ENCODE results near the gene INSYN2B.
"Not testable (repeated sequence)": the region's sequence is repeated elsewhere in the genome, so short reads cannot be mapped to it uniquely, and the experiment has no call there.

The INSYN2B gene

GRCh38 chr5:169848792-169849191 lies 131.5 kb downstream of the INSYN2B start:
- no peak for DNase-seq (ENCODE audit: low spot score)

GRCh38 chr5:169848271-169848670 lies 132.0 kb downstream of the INSYN2B start:
- DNase-seq (ENCODE audit: low spot score) = no peak

GRCh38 chr5:169847519-169847918 lies 132.8 kb downstream of the INSYN2B start:
- no peak for DNase-seq (ENCODE audit: low spot score)

GRCh38 chr5:169842699-169843098 lies 137.6 kb downstream of the INSYN2B start:
- no peak for DNase-seq (ENCODE audit: low spot score)

GRCh38 chr5:169840405-169840804 lies 139.9 kb downstream of the INSYN2B start:
- no peak for DNase-seq (ENCODE audit: low spot score)

GRCh38 chr5:169838688-169839087 lies 141.6 kb downstream of the INSYN2B start:
- no peak for DNase-seq (ENCODE audit: low spot score)

- DNase-seq (ENCODE audit: low spot score) = no peak
These were observed 142.6 kb downstream of the INSYN2B start for GRCh38 chr5:169837686-169838085.

GRCh38 chr5:169836835-169837536 lies 143.3 kb downstream of the INSYN2B start:
- DNase-seq (ENCODE audit: low spot score) = no peak

GRCh38 chr5:169834540-169834939 lies 145.8 kb downstream of the INSYN2B start:
- not testable (repeated sequence) for DNase-seq (ENCODE audit: low spot score)

- DNase-seq (ENCODE audit: low spot score) = not testable (repeated sequence)
These were observed 146.5 kb downstream of the INSYN2B start for GRCh38 chr5:169833681-169834292.

- no peak for DNase-seq (ENCODE audit: low spot score)
These were observed 147.4 kb downstream of the INSYN2B start for GRCh38 chr5:169832845-169833244.

- DNase-seq (ENCODE audit: low spot score) = no peak
These were observed 148.0 kb downstream of the INSYN2B start for GRCh38 chr5:169832304-169832703.

- DNase-seq (ENCODE audit: low spot score) = no peak
These were observed 149.0 kb downstream of the INSYN2B start for GRCh38 chr5:169831331-169831730.

- DNase-seq (ENCODE audit: low spot score) = no peak
These were observed 151.9 kb downstream of the INSYN2B start for GRCh38 chr5:169828385-169828784.

GRCh38 chr5:169827769-169828168 lies 152.5 kb downstream of the INSYN2B start:
- DNase-seq (ENCODE audit: low spot score) = no peak

GRCh38 chr5:169826618-169827017 lies 153.7 kb downstream of the INSYN2B start:
- DNase-seq (ENCODE audit: low spot score) = no peak

GRCh38 chr5:169817031-169817430 lies 163.3 kb downstream of the INSYN2B start:
- DNase-seq (ENCODE audit: low spot score) = no peak

- DNase-seq (ENCODE audit: low spot score) = no peak
These were observed 165.8 kb downstream of the INSYN2B start for GRCh38 chr5:169814522-169814921.
